ENCODE measurements around the gene SHROOM2. TPM values are rescaled to one million over a fixed set of nuclear protein-coding genes. Genes with fewer than 3 reads are reported as not detected.

SHROOM2 gene
- total RNA-seq, 1 donor from 2014 or later, result 5.5 TPM

- no peak for DNase-seq (ENCODE audit: low read depth)
These were observed 109.1 kb downstream of the SHROOM2 start for GRCh38 chrX:9895225-9895912.

DNA sequence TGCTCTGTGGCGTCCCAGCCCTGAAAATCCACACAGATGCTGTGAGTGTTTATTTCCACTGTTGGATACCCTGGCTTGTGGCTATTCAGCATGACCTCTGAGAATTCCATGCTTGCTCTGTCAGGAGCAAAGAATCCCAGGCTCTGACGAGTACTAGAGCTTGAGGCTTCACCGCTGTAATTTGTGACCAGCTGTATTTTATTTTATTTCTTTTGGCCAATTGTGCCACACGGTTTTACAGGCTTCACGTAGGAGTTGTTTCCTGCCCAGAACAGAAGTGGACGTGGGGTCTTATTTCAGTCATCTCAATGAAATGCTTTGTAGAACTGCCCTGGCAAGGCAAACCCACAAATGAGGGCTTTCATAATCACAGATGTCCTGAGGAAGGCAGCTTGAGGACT, 111.5 kb downstream of the SHROOM2 start:
- peak; percentile 89 for DNase-seq (ENCODE audit: low read depth)

- peak; percentile 72 for DNase-seq (ENCODE audit: low read depth)
These were observed 113.4 kb downstream of the SHROOM2 start for GRCh38 chrX:9899640-9900111.

- peak; percentile 79 for DNase-seq (ENCODE audit: low read depth)
These were observed 116.4 kb downstream of the SHROOM2 start for GRCh38 chrX:9902656-9903055.

- DNase-seq (ENCODE audit: low read depth), result peak; percentile 37
These were observed 116.9 kb downstream of the SHROOM2 start for GRCh38 chrX:9903146-9903545.

DNA sequence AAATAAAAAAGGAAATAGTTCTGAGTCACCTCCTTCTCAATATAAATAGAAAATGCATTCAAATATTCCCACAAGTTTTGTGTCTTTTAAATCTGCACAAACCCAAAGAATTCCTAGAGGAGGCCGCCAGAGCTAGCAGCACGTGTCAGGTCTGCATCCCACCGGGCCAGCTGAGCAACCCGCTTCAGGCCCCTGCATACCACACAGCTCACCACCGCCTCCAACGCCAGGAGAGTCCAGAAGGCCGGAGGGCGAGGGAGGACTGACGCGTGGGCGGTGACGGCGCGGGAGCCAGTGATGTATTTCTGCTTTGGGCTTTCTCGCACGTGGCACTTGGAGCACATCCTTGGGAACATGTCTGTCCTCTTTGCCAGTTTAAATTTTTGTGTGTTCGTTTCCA, 119.1 kb downstream of the SHROOM2 start:
- no peak for DNase-seq (ENCODE audit: low read depth)

DNA sequence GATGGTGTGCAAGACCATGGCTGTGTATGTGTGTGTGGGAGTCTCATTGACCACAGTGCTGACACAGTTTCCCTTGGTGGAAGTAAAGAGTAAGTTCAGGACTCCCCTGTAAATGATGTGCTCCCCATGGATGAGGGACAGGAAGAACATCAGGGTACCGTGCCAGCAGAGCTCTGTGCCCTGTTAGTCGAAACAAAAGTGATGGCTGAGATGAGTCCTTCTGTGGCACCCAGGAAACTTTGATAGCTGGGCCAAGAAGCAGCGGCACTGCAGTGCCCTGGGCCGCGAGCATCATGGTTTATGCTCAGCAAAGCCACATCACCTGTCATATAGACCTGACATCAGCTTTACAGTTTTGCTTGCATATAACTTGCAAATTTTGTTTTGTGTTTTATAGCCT, 119.5 kb downstream of the SHROOM2 start:
- no peak for DNase-seq (ENCODE audit: low read depth)

GRCh38 chrX:9906919-9907318, 120.7 kb downstream of the SHROOM2 start:
- DNase-seq (ENCODE audit: low read depth), result no peak

DNA sequence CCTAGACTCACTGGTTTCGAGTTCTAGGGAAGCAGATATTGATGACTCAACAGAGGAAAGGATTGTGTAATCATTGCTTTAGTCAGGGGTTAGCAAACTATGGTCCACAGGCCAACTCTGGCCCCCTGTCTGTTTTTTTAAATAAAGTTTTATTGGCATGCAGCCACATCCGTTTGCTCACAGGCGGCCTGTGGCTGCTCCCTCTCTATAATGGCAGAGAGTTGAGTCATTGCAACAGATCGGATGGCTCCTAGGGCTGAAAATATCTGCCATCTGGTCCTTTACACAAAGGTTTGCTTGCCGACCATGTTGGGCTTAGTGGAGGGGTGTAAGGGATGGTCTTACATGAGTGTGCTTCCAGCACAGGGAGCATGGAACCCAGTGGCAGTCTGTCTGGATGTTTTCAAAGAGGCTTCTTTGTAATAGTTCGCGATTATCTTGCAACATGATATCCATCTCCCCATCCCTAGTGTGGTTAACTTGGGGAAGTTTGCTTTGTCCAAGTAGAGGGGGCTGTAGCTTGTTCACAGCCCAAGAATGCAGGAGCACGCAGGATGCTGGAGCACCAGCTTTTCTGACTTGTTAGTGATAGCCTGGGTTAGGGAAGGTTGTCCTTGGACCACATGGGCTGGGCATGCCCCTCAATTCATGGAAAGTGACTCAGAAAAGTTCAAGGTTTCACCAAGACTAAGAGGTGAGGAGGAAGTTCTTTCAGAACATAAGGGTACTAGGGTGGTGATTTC, 121.6 kb downstream of the SHROOM2 start:
- DNase-seq (ENCODE audit: low read depth), result peak; percentile 49

DNA sequence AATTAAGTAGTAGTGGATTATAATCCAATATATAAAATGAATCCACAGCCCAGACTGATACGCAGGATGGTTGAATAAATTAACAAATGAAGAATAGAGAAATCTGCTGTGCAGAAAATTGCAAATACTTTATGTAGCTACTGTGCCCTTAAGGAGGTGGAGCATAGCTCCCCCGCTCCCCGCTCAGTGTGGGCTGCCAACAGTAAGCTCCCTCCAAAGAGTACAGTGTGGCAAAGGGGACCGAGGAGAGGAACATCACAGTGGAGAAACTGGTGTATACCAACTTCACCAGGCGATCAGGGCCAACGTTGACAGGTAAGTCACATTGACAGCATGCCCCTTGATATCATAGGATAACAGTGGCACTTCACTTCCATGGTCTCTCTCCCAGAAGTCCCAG, 123.0 kb downstream of the SHROOM2 start:
- no peak for DNase-seq (ENCODE audit: low read depth)

GRCh38 chrX:9911487-9911886, 125.3 kb downstream of the SHROOM2 start:
- DNase-seq (ENCODE audit: low read depth), result no peak

DNA sequence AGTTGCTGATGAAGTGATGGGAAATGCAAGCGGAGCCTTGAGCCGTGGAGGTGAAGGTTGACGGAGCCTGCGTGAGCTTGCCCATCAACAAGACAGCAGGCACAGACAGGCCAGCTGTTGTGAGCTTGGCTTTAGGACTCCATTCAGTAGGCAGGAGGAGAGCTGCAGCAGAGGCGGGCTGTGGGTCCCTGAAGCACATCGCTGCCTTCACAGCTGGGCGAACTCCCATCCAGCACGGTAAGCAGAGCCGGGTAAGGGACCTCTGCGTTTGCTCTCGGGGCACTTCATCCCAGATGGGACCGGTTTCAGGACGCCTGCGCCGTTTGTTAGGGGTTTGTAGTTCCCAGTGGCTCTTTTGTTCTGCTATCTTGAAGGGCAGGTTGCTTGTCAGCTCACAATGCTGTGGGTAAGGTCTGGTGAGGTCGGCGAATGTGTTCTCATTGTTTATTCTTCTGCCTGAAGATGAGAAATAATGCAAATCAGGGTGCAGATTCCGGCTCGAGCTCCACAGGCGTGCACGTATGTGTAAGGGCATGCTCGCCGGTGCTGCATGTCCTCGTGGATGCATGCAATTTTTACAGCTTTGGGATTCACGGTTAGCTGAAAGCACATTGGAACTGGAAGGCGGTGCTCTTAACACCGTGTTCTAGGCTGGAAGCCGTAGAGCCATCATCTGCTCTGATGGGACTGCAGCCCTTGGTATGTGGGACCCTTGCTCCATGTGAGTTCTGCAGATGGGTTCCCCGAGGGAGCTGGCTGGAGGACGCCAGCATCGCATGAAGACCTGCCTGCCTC, 126.3 kb downstream of the SHROOM2 start:
- DNase-seq (ENCODE audit: low read depth), result no peak

DNA sequence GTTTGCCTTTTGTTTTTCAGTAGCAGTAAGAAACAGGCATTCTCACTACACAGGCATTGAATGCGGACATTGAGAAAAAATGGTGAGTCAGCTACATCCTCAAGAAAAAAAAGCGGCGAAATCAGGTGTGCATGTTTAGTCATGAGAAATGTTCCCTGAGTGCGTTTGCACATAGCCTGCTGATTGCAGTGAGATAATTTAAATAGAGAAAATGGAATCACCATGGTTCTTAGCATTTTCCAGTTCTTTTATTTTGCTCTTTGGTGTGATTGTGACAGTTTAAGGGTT, 126.9 kb downstream of the SHROOM2 start:
- DNase-seq (ENCODE audit: low read depth), result no peak

GRCh38 chrX:9917861-9918260, 131.6 kb downstream of the SHROOM2 start:
- no peak for DNase-seq (ENCODE audit: low read depth)

DNA sequence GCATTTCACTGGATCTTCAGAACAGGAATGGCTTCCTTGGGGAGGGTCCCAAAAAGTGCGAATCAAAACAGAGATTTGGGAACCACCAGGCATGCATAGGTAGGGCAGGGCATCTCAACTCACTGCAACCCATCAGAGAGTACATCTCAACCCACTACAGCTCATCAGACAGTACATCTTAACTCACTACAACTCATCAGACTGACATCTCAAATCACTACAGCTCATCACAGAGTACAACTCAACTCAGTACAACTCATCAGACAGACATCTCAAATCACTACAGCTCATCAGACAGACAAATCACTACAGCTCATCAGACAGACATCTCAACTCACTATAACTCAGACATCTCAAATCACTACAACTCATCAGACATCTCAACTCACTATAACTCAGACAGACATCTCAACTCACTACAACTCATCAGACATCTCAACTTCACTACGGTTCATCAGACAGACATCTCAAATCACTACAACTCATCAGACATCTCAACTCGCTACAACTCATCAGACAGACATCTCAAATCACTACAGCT, 133.5 kb downstream of the SHROOM2 start:
- DNase-seq (ENCODE audit: low read depth), result no peak

DNA sequence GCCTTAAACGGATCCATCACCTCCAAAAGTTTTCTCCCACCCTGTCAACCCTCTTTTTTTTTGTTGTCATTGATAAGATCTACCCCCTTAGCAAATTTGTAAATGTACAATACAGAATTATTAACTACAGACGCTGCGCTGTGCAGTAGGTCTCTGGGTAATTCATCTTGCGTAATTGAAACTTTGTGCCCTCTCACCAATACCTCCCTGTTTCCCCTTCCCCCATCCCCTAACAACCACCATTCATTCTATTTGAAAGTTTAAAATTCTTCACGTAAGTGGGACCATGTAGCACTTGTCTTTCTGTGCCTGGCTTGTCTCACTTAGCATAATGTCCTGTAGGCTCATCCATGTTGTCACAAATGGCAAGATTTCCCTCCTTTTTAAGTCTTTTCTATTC, 135.2 kb downstream of the SHROOM2 start:
- DNase-seq (ENCODE audit: low read depth), result no peak

- DNase-seq (ENCODE audit: low read depth), result no peak
These were observed 137.1 kb downstream of the SHROOM2 start for GRCh38 chrX:9923357-9923756.

- DNase-seq (ENCODE audit: low read depth), result no peak
These were observed 139.8 kb downstream of the SHROOM2 start for GRCh38 chrX:9926002-9926401.

- peak; percentile 74 for DNase-seq (ENCODE audit: low read depth)
These were observed 141.7 kb downstream of the SHROOM2 start for GRCh38 chrX:9927698-9928482.

- no peak for DNase-seq (ENCODE audit: low read depth)
These were observed 149.2 kb downstream of the SHROOM2 start for GRCh38 chrX:9935436-9935835.

- DNase-seq (ENCODE audit: low read depth), result no peak
These were observed 151.5 kb downstream of the SHROOM2 start for GRCh38 chrX:9937761-9938160.

All from myocyte (in vitro differentiated cells).